ENCODE data around the gene PRLR.
A peak's percentile ranks its signal among the peaks of the same experiment; 100 is the strongest.

PRLR gene

GRCh38 chr5:35233601-35234000 is 3.3 kb upstream of the PRLR start:
- DNase-seq (ENCODE audit: low spot score): no peak

GRCh38 chr5:35233121-35233520 is 2.8 kb upstream of the PRLR start:
- no peak for DNase-seq (ENCODE audit: low spot score)

GRCh38 chr5:35232124-35232523 is 1.8 kb upstream of the PRLR start:
- no peak for DNase-seq (ENCODE audit: low spot score)

GRCh38 chr5:35229076-35230037 is 930 bp downstream of the PRLR start:
- no peak for DNase-seq (ENCODE audit: low spot score)

GRCh38 chr5:35228310-35228709 is 2.0 kb downstream of the PRLR start:
- DNase-seq (ENCODE audit: low spot score): no peak

GRCh38 chr5:35227720-35228119 is 2.6 kb downstream of the PRLR start:
- DNase-seq (ENCODE audit: low spot score): no peak

- no peak for DNase-seq (ENCODE audit: low spot score)
These were observed 6.4 kb downstream of the PRLR start for GRCh38 chr5:35223787-35224395.

- no peak for DNase-seq (ENCODE audit: low spot score)
These were observed 9.3 kb downstream of the PRLR start for GRCh38 chr5:35220967-35221366.

- DNase-seq (ENCODE audit: low spot score): no peak
These were observed 11.3 kb downstream of the PRLR start for GRCh38 chr5:35218981-35219380.

- DNase-seq (ENCODE audit: low spot score): no peak
These were observed 16.2 kb downstream of the PRLR start for GRCh38 chr5:35214051-35214450.

GRCh38 chr5:35213608-35214007 is 16.7 kb downstream of the PRLR start:
- DNase-seq (ENCODE audit: low spot score): no peak

GRCh38 chr5:35212122-35212982 is 17.9 kb downstream of the PRLR start:
- peak; percentile 40 for DNase-seq (ENCODE audit: low spot score)

- DNase-seq (ENCODE audit: low spot score): no peak
These were observed 20.4 kb downstream of the PRLR start for GRCh38 chr5:35209862-35210261.

GRCh38 chr5:35205606-35206005 is 24.7 kb downstream of the PRLR start:
- no peak for DNase-seq (ENCODE audit: low spot score)

- DNase-seq (ENCODE audit: low spot score): no peak
These were observed 25.1 kb downstream of the PRLR start for GRCh38 chr5:35205186-35205585.

- no peak for DNase-seq (ENCODE audit: low spot score)
These were observed 26.9 kb downstream of the PRLR start for GRCh38 chr5:35203403-35203802.

- DNase-seq (ENCODE audit: low spot score): peak; percentile 65
These were observed 27.8 kb downstream of the PRLR start for GRCh38 chr5:35202319-35203111.

- no peak for DNase-seq (ENCODE audit: low spot score)
These were observed 29.0 kb downstream of the PRLR start for GRCh38 chr5:35201291-35201690.

- no peak for DNase-seq (ENCODE audit: low spot score)
These were observed 30.4 kb downstream of the PRLR start for GRCh38 chr5:35199886-35200285.

- no peak for DNase-seq (ENCODE audit: low spot score)
These were observed 31.6 kb downstream of the PRLR start for GRCh38 chr5:35198686-35199085.

GRCh38 chr5:35198075-35198474 is 32.2 kb downstream of the PRLR start:
- DNase-seq (ENCODE audit: low spot score): no peak

- DNase-seq (ENCODE audit: low spot score): no peak
These were observed 32.9 kb downstream of the PRLR start for GRCh38 chr5:35197351-35197750.

All from NAMALWA (cell line).